Measurements from ENCODE around the gene NSD2. TPM values are rescaled to one million over a fixed set of nuclear protein-coding genes. Genes with fewer than 3 reads are reported as not detected.
A peak's percentile ranks its signal among the peaks of the same experiment; 100 is the strongest.

NSD2 gene
- total RNA-seq, 1 experiment from 2014 or later: 128 TPM

- no peak for DNase-seq (ENCODE audit: low spot score)
- TF ChIP-seq MAX (CRISPR knock-in tag; IDR thresholded peaks at IDR 0.05) (no peak), ZNF425 (CRISPR knock-in tag; conservative IDR thresholded peaks at IDR 0.05) (no peak), ATF2 (CRISPR knock-in tag; IDR thresholded peaks at IDR 0.05; ENCODE audit: borderline replicate concordance, low read depth) (no peak), ZSCAN18 (CRISPR knock-in tag; IDR thresholded peaks at IDR 0.05) (no peak), SMAD4 (CRISPR knock-in tag; IDR thresholded peaks at IDR 0.05) (no peak), ZBTB43 (CRISPR knock-in tag; IDR thresholded peaks at IDR 0.05) (no peak), CREB1 (CRISPR knock-in tag; IDR thresholded peaks at IDR 0.05) (no peak), ZNF138 (CRISPR knock-in tag; conservative IDR thresholded peaks at IDR 0.05) (no peak), ETV6 (CRISPR knock-in tag; IDR thresholded peaks at IDR 0.05) (no peak), PREB (CRISPR knock-in tag; IDR thresholded peaks at IDR 0.05; ENCODE audit: borderline replicate concordance) (no peak), ZNF219 (CRISPR knock-in tag; IDR thresholded peaks at IDR 0.05; ENCODE audit: borderline replicate concordance) (no peak), FOXP1 (CRISPR knock-in tag; IDR thresholded peaks at IDR 0.05; ENCODE audit: borderline replicate concordance) (no peak), MYBL2 (CRISPR knock-in tag; IDR thresholded peaks at IDR 0.05) (no peak), CTCF (IDR thresholded peaks at IDR 0.05) (no peak), MXD4 (CRISPR knock-in tag; IDR thresholded peaks at IDR 0.05; ENCODE audit: borderline replicate concordance) (no peak)
- H3K4me3 Mint-ChIP-seq: peak overlapping the region; percentile 77
- no peaks in the 10 kb centered on the region for H3K36me3 Mint-ChIP-seq
- peaks cover 34% of the 10 kb centered on the region for H3K4me1 Mint-ChIP-seq
- ChIA-PET POLR2A (no interaction called here), CTCF (interaction anchor here (1.3 kb wide), 1 partner anchor 39 kb away, joined by 3 read pairs; no protein-coding TSS in a partner anchor)
- peaks cover 17% of the 10 kb centered on the region for H3K27me3 Mint-ChIP-seq (ENCODE audit: low read depth)
- ATAC-seq: no peak
- H3K27ac Mint-ChIP-seq: no peak overlapping the region
- no peaks in the 10 kb centered on the region for H3K9me3 Mint-ChIP-seq
Measured at GRCh38 chr4:1873776-1874175, 2.6 kb downstream of the NSD2 start.

GRCh38 chr4:1874201-1874600, 3.0 kb downstream of the NSD2 start:
- no peak for ATAC-seq
- TF ChIP-seq HMGA2 (CRISPR knock-in tag; IDR thresholded peaks at IDR 0.05) (no peak), JUN (CRISPR knock-in tag; IDR thresholded peaks at IDR 0.05) (no peak), ZNF396 (CRISPR knock-in tag; IDR thresholded peaks at IDR 0.05; ENCODE audit: borderline replicate concordance) (no peak), ESRRA (CRISPR knock-in tag; IDR thresholded peaks at IDR 0.05; ENCODE audit: borderline replicate concordance) (no peak), ZNF671 (CRISPR knock-in tag; IDR thresholded peaks at IDR 0.05) (no peak), JAZF1 (CRISPR knock-in tag; IDR thresholded peaks at IDR 0.05) (no peak), NFE2L1 (CRISPR knock-in tag; IDR thresholded peaks at IDR 0.05) (no peak)

More at GRCh38 chr4:1874201-1874600, 3.0 kb downstream of the NSD2 start:
- no peak for DNase-seq (ENCODE audit: low spot score)
- no peak overlapping the region; the same call in 1 of the 2 replicates for H3K27ac Mint-ChIP-seq
- H3K4me1 Mint-ChIP-seq: peaks cover 34% of the 10 kb centered on the region
- H3K36me3 Mint-ChIP-seq: no peaks in the 10 kb centered on the region
- H3K9me3 Mint-ChIP-seq: no peaks in the 10 kb centered on the region
- CTCF ChIA-PET: interaction anchor here (1.3 to 2.1 kb wide), 2 partner anchors 38 to 64 kb away, joined by 3 to 6 read pairs; no protein-coding TSS in a partner anchor
- POLR2A ChIA-PET: no interaction called here
- H3K4me3 Mint-ChIP-seq: peak overlapping the region; percentile 7
- peaks cover 13% of the 10 kb centered on the region for H3K27me3 Mint-ChIP-seq (ENCODE audit: low read depth)

All from WTC11 (cell line).